Neural cell (in vitro differentiated cells): ENCODE measurements around the gene CDC34.

ENCODE experiments used
- MXI1 ChIP-seq: fragments of 450-650 bp; conservative IDR thresholded peaks from 2 replicates; pipeline ENCODE4 v1.6.1; 2014; ENCODE audit warnings: antibody characterized with exemption, mild to moderate bottlenecking; ENCODE audit not compliant: poor library complexity, severe bottlenecking
- POLR2AphosphoS5 ChIP-seq: IDR thresholded peaks from 2 replicates; pipeline ENCODE4 v1.6.1; 2012
- RAD21 ChIP-seq: fragments of 450-650 bp; conservative IDR thresholded peaks from 2 replicates; pipeline ENCODE4 v1.6.1; 2014; ENCODE audit warnings: antibody characterized with exemption, mild to moderate bottlenecking, moderate library complexity
- SMC3 ChIP-seq: fragments of 450-650 bp; conservative IDR thresholded peaks from 2 replicates; pipeline ENCODE4 v1.6.1; 2014; ENCODE audit warnings: antibody characterized with exemption, mild to moderate bottlenecking, moderate library complexity; ENCODE audit not compliant: poor library complexity
- TF ChIP-seq, protein P1 (sequence below): fragments of 450-650 bp; IDR thresholded peaks from 2 replicates; pipeline ENCODE4 v1.5.1; 2014; ENCODE audit warnings: antibody characterized with exemption, mild to moderate bottlenecking, moderate library complexity; ENCODE audit not compliant: poor library complexity, severe bottlenecking
- TF ChIP-seq, protein P2 (sequence below): IDR thresholded peaks from 2 replicates; pipeline ENCODE4 v1.6.1; 2012; ENCODE audit warnings: borderline replicate concordance

DNA sequence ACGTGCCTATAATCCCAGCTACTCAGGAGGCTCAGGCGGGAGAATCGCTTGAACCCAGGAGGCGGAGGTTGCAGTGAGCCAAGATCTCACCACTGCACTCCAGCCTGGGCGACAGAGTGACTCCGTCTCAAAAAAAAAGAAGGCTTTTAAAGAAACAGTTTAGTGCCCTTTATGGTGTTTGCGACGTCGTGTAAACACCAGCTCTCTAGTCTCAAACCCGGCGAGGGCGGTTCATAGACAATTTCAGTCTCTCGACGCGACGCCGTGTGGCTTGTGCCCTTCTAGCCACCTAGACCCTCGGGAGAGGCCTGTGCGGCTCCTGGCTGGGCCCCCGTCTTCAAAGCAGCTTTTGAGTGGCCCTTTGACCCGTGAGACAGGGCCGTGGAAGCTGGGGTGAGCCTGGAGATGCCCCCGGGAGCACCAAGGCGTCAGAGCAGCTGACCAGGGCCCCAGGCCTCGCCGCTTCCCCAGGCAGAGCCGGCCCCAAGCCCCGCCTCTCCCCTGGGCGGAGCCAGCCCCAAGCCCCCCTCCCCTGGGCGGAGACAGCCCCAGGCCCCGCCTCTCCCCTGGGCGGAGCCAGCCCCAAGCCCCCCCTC is 40.3 kb upstream of the CDC34 start:
- no peak for TF ChIP-seq MXI1
- TF ChIP-seq, protein P1, sequence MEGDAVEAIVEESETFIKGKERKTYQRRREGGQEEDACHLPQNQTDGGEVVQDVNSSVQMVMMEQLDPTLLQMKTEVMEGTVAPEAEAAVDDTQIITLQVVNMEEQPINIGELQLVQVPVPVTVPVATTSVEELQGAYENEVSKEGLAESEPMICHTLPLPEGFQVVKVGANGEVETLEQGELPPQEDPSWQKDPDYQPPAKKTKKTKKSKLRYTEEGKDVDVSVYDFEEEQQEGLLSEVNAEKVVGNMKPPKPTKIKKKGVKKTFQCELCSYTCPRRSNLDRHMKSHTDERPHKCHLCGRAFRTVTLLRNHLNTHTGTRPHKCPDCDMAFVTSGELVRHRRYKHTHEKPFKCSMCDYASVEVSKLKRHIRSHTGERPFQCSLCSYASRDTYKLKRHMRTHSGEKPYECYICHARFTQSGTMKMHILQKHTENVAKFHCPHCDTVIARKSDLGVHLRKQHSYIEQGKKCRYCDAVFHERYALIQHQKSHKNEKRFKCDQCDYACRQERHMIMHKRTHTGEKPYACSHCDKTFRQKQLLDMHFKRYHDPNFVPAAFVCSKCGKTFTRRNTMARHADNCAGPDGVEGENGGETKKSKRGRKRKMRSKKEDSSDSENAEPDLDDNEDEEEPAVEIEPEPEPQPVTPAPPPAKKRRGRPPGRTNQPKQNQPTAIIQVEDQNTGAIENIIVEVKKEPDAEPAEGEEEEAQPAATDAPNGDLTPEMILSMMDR = no peak
- TF ChIP-seq RAD21 = no peak
- no peak for TF ChIP-seq POLR2AphosphoS5
- no peak for TF ChIP-seq SMC3
- TF ChIP-seq, protein P2, sequence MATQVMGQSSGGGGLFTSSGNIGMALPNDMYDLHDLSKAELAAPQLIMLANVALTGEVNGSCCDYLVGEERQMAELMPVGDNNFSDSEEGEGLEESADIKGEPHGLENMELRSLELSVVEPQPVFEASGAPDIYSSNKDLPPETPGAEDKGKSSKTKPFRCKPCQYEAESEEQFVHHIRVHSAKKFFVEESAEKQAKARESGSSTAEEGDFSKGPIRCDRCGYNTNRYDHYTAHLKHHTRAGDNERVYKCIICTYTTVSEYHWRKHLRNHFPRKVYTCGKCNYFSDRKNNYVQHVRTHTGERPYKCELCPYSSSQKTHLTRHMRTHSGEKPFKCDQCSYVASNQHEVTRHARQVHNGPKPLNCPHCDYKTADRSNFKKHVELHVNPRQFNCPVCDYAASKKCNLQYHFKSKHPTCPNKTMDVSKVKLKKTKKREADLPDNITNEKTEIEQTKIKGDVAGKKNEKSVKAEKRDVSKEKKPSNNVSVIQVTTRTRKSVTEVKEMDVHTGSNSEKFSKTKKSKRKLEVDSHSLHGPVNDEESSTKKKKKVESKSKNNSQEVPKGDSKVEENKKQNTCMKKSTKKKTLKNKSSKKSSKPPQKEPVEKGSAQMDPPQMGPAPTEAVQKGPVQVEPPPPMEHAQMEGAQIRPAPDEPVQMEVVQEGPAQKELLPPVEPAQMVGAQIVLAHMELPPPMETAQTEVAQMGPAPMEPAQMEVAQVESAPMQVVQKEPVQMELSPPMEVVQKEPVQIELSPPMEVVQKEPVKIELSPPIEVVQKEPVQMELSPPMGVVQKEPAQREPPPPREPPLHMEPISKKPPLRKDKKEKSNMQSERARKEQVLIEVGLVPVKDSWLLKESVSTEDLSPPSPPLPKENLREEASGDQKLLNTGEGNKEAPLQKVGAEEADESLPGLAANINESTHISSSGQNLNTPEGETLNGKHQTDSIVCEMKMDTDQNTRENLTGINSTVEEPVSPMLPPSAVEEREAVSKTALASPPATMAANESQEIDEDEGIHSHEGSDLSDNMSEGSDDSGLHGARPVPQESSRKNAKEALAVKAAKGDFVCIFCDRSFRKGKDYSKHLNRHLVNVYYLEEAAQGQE = no peak
